H1 (cell line): ENCODE results near the gene FLRT1. TPM values are rescaled to one million over a fixed set of nuclear protein-coding genes. Genes with fewer than 3 reads are reported as not detected.

Source experiments
- CHD2 ChIP-seq: IDR thresholded peaks from 2 replicates; pipeline ENCODE4 v1.6.1; 2012; ENCODE audit warnings: low read length, improper control_type of control experiment
- CHD7 ChIP-seq: fragments of 300-600 bp; sonication (generic); IDR thresholded peaks from 2 replicates; pipeline ENCODE4 v1.7.1; 2012; ENCODE audit warnings: low read length, moderate library complexity, mild to moderate bottlenecking, inconsistent platforms; ENCODE audit not compliant: insufficient replicate concordance
- MAX ChIP-seq: IDR thresholded peaks from 2 replicates; pipeline ENCODE4 v1.6.1; 2012; ENCODE audit warnings: inconsistent platforms
- SAP30 ChIP-seq: fragments of 300-600 bp; sonication (generic); IDR thresholded peaks from 2 replicates; pipeline ENCODE4 v1.7.1; 2012; ENCODE audit warnings: low read length, moderate library complexity, mild to moderate bottlenecking, inconsistent platforms; ENCODE audit not compliant: insufficient read depth, insufficient replicate concordance
- SP4 ChIP-seq: IDR thresholded peaks from 2 replicates; pipeline ENCODE4 v1.6.1; 2012; ENCODE audit warnings: low read length, inconsistent platforms
- polyA plus RNA-seq, 7 experiments: library from polyadenylated mRNA; depleted of rRNA in 3 of 7; stranded (reverse) in 5 of 7; unstranded in 2 of 7; fragments of >200 nt in 5 of 7; fragments of 200-250 nt in 2 of 7; gene quantifications; 1 replicate in 5 of 7; 2 replicates in 1 of 7; 4 replicates in 1 of 7; pipeline versions ENCODE4 v1.2.1 to v1.2.3, GENCODE V29; 2011 to 2013; ENCODE audit warnings: missing spikeins in 2 of 7, mixed read lengths in 2 of 7
- total RNA-seq: library from RNA; stranded (reverse); fragmentation: NEBNext Ultra II Directional; extraction: Animal tissue kit (Norgen Biotek cat#: 25700); gene quantifications from 2 replicates; pipeline ENCODE4 v1.2.1, GENCODE V29; 2021

Gene FLRT1
- total and polyA plus RNA-seq, 2 of the 8 experiments (the other 6 are each of a cell fraction or from before 2014, with no cell fraction given), result 0.14 to 0.28 TPM

- TF ChIP-seq CHD7 (no peak), MAX (no peak), SAP30 (no peak), SP4 (no peak), CHD2 (no peak)
Observed at GRCh38 chr11:64031001-64031400, 4.7 kb upstream of the FLRT1 start (continued).
